Cardiac septum (tissue), 1 donor: ENCODE results near the gene KCNF1. TPM values are rescaled to one million over a fixed set of nuclear protein-coding genes. Genes with fewer than 3 reads are reported as not detected.

ENCODE experiments used
- DNase-seq: peaks from one replicate; pipeline ENCODE4 v3.0.0-alpha.2; 2020; ENCODE audit warnings: low spot score
- intact Hi-C: fragments of 100-400 bp; cut with DNase I; formaldehyde crosslinking; loops from one replicate; pipeline ENCODE4 v1.14.0; 2022
- total RNA-seq: library from RNA; stranded (reverse); fragmentation: NEBNext Ultra II Directional; extraction: Animal tissue kit (Norgen Biotek cat#: 25700); gene quantifications from one replicate; pipeline ENCODE4 v1.2.1, GENCODE V29; 2021
- donor health status: DM: no; HTN: no; CAD: no.

KCNF1 gene
- total RNA-seq, 1 donor from 2014 or later: 0.27 TPM

DNA sequence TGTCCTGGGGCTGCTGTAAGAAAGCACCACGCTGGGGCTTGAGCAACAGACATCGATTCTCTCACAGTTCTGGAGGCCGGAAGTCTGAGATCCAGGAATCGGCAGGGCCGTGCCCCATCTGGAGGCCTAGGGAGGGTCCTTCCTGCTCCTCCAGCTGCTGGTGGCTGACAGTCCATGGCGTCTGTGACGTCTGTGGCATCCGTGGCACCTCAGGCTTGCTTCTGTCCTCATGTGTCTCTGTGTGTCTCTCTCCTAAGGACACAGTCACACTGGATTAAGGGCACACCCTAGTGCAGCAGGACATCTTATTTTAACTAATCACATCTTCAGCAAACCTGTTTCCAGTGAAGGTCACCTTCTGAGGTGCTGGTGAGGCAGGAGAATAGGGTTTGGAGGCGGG lies 32.6 kb upstream of the KCNF1 start:
- intact Hi-C loops: no loop called here
- DNase-seq: no peak

DNA sequence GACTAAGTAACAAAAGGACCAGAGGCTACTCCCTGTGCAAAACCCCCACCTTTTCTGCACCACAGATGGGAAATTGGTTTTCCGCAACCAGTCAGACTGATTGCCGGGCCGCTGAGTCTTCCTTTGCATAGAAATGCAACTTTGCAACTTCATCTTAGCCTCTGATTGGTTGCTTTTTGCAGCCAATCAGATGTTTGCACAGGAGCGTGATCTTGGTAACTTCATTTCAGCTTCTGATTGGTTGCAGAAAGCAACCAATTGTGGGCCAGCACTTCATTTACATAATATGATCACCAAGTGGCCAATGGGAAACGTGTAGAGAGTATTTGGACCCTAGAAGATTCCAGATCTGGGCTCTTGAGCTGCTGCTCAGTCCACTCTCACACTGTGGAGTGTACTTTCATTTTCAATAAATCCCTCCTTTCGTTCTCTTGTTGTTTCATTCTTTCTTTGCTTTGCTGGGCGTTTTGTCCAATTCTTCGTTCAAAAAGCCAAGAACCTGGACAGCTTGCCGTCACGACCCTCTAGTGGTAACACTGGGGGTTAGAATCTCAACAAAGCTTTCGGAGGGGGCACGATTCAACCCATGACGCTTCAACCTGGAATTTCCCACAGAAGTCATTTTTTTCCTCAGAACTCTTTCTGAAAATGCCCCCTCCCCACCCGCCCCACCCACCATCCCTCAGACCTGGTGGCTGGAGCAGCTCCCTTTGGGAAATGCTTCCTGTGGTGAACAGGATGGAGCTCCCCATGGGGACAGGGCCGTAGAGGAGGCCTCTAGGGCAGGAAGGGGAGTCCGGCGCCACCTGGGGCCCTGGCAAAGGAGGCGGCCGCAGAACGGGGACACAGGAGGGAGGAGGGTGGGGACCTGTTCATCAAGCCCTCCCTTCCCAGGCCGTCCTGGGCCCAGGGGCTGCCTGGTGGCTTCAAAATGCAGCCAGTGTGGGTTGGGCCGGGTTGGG lies 31.8 kb upstream of the KCNF1 start:
- DNase-seq: no peak
- intact Hi-C loops: no loop called here

DNA sequence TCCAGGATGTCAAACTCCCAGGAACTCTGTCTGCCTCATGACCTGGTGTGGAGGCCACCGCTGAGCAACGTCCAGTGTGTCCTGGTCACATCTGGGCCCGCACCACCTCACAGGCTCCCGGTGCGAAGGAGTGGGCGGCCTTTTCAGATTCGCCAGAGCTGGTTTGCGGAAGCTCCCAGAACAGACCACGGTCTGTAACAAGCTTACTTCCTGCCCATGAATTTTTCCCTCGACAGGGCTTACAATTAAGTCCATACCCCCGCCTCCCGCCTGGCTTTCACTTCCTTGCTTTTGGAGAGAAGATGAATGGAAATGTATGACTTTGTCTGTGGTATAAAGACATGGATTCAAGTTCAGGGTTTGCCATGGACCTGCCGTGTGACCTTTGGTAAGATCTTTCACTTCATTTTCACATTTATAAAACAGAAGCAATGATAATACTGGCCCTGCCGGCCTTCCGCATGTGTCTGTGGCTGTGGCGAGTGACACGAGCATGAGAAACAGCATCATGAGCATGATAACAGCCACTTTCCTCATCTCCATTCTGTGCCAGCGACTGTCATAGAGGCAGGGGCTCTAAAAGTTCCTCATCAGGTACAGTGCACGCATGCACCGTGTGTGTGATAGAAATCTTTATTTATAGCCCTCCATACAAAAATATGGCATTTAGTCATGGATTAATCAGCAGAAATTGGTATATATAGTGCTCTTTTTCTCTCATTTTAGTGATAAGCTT lies 31.0 kb upstream of the KCNF1 start:
- intact Hi-C loops: no loop called here
- no peak for DNase-seq

DNA sequence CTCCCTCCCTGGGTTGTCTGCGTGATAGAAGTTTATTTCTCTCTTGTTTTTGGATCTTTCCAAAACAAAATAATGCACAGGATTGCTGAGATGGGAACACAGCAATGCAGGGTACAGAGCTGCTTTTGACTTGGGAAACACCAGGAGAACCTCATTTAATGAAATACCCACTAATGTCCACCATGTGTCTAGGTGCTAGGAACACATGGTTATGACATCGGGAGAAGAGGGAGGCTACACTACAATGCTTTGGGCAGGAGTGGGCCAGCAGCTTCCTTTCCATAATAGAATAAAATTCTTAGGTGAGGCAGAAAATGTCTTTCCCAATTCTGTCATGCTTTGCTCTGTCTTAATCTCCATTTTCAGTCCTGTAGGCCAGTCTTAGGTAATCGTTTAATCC lies 29.2 kb upstream of the KCNF1 start:
- DNase-seq: no peak
- intact Hi-C loops: no loop called here

DNA sequence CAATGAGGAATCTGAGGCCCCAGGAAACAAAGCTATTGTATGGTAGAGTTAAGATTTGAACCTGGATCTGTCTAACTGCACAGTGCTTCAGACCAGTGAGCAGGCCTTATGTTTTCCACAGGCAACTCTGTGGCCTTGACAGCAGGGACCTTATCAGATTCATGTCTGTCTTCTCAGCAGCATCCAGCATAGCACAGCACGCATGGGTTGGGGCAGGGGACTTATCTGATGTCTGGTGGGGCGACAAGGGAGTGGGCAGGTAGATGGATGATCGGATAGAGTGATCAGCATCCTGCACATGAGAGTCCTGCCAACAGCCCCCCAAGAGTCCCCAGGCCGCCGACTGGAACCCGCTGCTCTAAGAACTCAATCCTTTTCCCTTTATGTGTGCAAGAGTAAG lies 28.7 kb upstream of the KCNF1 start:
- peak; percentile 24 for DNase-seq
- intact Hi-C loops: no loop called here

DNA sequence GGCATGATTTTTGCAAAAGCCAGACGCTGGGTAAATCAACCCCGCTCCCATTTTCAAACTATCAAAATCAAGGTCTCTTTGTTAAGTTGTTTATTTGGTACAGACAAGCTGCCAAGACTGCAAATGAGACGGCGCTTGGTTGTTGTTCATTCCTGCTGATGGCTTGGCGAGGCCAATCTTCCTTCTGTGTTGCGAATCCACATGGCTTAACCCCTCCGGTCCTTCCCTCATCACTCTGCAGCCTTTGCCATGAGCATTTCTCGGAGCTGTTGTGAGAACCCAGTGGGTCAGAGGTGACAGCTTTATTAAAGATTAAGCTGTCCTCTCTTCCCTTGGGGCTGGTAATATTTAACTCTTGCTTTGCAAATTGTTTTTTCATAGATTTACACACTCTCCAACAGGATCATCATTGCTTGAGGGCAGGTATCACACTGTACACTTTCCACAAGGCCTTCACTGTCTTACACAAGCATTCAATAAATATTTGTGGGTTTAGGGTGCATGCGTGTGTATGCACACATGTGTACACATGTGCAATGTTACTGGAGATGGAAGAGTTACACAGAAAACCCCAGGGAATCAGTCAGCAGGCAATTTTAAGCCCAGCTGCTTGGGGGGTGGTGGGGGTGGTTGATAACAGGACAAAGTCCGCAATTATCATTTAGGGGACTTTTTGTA lies 27.8 kb upstream of the KCNF1 start:
- intact Hi-C loops: no loop called here
- DNase-seq: peak; percentile 22

DNA sequence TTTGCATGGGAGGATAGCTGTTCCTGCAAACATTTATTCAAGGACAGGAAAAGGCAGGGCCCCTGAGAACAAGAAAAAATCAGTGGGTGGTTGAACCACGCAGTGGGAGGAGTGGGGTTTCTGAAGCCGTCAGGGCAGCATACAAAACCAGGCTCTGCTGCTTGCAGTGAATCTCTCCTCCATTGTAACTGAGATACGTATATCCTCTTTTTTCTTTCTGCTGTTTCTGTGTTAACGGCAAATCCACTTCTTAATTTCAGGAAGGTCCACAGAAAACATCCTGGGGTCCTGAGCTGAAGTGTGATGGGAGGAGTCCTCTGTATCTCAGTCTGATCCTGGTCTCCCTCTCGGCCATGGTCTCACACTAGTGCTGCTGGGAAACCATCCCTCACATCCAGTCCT lies 27.2 kb upstream of the KCNF1 start:
- intact Hi-C loops: no loop called here
- DNase-seq: peak; percentile 9

DNA sequence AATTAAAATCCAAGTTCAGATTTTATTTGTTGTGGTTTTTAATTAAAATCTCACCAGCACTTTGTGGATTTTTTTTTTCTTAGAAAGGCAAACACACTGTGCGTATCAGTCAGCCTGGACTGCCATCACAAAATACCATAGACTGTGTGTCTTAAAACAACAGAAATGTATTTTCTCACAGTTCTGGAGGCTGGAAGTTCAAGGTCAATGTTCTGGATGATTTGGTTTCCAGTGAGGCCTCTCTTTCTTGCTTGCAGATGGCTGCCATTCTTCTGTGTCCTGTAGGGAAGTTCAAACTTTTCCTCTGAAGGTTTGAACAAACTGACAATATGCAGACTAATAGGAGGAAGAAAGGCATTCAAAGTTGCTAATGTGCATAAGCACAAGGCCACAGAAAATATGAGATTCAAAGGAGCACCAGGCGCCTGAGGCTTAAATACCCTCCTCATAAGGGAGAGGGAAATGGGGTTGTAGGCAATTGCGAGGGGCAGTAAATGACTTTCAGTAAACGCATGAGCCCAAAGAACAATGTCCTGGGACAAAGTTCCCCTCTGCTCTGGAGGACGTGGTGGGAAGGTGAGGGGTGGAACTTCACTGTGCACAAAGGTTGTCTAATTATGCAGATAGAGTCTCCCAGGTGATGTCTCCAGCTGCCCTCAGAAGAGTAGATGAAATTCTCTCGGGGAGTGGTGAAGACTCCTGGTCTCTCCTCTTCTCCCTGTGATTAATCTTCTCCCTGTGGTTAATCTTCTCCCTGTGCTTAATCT lies 26.5 kb upstream of the KCNF1 start:
- intact Hi-C loops: no loop called here
- no peak for DNase-seq

DNA sequence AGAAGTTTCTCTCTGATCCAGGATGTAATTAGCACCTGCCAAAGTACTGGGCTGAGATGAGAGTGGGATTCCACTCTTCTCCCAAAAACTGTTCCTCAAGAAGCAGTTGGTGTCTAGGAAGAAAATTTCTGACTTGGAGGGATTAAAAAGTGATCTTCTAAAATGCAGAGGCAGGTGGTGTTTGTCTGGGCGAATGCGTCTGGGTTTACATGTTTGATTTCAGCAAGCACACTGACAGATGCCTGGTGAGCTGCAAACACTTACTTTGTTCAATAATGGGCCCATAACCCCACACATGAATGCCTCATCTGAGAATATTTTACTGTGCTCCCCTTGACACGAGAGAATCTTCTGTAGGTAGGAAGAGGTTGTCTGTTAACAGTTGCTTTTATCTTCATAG lies 24.3 kb upstream of the KCNF1 start:
- intact Hi-C loops: no loop called here

DNA sequence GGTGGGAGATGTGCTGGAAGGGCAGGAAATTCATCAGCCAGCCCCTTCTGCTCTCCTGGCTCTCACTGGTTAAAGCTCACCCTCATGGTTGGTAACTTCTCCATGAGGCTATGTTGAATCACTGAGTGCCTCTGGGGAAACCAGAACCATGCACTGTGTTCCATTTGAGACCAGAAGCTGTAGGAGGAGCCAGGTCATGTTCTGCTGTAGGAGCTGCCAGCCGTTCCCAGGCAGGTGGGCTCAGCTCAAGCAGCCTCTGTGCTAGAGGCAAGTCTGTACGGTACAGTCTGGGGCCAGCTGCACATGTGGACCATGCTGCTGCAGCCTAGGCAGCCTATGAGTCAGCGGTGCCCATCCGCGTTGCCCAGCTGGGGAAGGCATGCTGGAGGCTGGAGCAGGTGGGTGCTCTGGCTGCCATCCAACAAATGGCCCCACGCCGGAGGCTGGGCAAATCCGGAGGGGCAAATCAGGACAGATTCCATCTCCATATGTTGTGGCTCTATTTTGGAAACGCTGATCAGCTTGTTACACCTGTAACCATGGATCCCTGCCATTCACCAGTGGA lies 22.0 kb upstream of the KCNF1 start:
- intact Hi-C loops: no loop called here

More for the DNA sequence above, 24.3 kb upstream of the KCNF1 start:
- peak; percentile 14 for DNase-seq

DNA sequence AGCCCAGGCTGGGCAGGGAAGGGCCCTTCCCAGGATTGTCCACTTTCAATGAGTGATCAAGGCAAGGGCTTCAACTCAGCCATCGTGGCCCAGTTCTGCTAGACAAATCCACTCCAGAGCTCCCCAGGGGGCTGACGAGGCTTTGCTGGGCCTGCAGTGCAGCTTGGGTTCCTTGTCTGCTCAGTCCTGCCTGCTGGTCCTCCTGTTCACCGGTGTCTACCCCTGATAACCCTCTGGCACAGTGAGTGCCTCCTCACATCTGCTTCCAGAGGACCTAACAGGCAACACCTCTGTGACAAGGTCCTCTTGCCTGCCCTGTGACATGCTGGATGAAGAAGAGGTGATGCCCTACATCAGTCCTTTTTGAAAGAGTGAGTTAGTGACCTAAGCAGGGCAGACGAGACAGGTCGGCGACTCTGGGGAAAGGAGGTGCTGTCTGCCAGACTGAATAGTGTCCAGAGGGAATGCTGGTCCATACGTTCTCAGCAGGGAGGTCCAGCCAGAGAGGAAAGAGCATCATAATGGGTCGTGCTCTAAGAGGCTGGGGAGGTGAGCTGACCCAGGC lies 20.9 kb upstream of the KCNF1 start:
- intact Hi-C loops: no loop called here
- peak; percentile 59 for DNase-seq

More for the DNA sequence above, 22.0 kb upstream of the KCNF1 start:
- DNase-seq: peak; percentile 63

DNA sequence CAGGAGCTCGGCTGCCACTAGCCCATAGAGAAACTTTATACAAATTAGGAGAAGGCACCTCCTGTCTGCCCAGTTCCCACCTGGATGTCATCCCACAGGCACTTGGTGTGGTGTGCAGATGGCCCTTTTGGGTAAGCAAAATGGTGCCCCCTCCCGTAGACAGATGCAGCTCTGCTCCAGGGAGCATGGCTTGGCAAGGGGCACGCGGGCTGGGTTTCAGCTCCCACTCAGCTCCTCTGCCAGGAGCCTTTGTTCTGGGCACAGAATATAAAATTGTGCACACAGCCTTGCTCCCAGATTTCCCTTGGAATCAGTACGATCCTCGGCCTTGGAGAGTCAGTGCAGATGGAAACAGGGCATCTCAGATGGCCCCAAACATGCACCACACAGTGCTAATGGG lies 20.3 kb upstream of the KCNF1 start:
- intact Hi-C loops: no loop called here
- DNase-seq: peak; percentile 43

DNA sequence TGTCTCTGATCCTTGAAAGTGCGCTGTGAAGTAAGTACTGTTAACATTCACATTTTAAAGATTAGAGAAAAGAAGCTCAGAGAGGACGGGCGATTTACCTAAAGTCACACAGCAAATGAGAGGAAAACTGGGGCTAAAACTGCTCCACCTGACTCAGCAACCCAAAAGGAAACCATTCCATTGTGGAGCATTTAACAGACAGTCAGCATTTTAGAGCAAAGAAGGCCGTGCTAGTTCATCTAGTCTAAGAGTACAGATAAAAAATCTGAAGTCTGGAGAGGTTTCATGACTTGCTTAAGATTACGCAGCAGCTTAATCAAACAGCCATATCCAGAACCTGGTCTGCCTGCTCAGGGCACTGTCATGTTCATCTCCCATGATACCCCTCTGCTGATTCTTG lies 19.9 kb upstream of the KCNF1 start:
- intact Hi-C loops: no loop called here
- no peak for DNase-seq

DNA sequence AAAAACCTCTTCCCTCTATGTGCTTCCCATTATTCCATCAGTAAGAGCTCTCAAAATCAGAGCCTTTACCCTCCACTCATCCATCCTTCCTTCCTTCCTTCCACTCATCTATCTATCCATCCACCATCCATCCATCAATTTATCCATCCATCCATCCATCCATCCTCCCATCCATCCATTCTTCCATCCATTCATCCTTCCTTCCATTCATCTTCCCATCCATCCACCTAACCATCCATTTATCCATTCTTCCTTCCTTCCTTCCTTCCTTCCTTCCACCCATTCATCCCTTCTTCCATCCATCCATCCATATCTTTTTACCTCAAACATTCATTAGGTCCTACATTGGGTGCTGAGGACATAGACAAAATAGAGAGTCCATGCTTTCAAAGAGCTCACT lies 19.4 kb upstream of the KCNF1 start:
- intact Hi-C loops: no loop called here
- no peak for DNase-seq

DNA sequence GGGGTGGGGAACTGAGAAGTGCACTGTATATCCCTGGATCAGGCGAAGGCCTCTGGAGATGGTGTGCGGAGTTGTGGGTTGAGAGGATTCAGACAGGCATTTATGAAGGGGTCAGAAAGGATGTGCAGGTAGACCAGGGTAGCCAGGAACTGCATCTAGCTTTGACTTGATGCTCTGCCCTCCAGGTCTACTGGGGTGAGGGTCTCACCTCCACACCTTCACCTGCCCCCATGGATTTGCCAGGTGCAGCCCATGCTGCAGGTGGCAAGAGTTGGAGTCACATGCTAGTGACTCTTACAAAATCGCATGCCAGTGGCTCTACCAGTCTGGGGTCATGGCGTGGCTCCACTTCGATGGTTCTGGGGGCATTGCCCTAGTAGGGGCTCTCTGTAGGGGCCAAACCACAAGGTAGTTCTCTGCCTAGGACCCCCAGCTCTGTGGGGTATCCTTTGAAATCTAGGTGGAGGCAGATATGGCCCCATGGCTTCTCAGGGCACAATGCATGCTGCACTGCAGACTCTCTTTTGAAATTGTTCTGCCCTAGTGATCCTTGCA lies 18.9 kb upstream of the KCNF1 start:
- DNase-seq: peak; percentile 50
- intact Hi-C loops: no loop called here

DNA sequence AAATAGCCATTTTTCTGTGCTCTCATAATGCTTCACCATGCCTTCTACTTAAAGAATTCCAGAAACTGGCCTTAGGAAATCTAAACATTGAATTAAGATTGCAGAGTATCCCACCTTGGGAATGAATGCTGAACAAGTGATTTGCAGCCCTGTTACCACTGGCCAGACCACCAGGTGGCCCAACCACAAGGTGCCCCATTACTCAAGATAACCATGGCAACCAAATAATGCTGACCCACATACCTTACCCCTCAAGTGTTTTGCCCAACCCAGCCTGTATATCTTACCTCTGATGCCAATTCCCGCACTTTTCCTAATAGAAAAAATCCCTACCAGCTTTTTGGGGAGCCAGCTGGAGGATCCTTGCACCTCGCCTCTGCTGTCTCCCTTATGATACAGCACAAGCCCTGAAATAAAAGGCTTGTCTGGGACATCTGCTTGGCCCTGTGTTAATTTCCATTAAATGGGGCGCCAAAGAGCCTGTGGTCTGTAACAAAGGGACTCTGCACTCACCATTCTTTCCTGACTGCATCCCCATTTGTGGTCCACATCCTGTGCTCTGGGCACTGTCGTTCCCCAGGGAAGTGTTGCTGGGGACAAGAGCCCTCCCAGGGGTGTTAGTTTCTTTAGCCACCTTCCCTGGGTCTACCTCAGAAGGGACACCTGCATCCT lies 17.3 kb upstream of the KCNF1 start:
- DNase-seq: no peak
- intact Hi-C loops: no loop called here

DNA sequence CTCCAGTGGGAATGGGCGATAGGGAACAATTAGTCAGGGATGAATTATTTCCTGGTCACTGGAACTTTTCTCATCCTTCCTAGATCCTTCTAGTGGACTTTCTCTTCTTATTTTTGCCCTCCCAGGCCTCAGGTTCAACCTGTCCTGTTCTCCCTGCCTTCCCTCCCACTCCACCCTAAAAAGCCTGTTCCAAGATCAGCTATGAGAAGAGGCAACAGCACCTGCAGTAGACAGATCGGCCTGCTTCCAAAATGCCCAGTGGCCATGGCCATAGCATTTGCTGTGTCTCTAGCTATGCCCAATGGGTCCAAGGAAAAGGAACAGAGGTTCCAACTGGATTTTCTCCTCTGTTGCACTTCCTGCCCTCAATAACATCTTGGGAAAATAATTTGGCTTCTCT lies 16.5 kb upstream of the KCNF1 start:
- DNase-seq: peak; percentile 20
- intact Hi-C loops: no loop called here

DNA sequence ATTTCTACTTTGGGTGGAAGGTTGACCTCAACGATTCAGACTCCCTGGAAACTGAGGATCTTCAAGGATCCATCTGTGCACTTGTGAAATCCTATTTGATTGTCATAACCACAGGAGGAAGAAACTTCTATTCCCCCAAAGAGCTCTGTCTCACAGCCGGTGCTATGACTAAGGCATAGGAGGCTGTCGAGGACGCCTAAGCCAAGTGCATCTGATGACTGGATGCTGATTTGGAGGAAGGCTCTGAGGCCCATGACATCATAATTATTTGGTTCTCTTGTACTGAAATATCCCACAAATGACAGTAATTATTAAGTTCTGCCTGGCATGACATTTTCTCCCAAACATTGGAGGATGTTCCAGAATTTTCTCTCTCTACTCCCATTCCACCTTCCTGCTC lies 13.8 kb upstream of the KCNF1 start:
- intact Hi-C loops: no loop called here
- no peak for DNase-seq
